Keratinocyte (primary cell): ENCODE measurements around the gene SPATA9. TPM values are rescaled to one million over a fixed set of nuclear protein-coding genes. Genes with fewer than 3 reads are reported as not detected.

Experiments used
- DNase-seq: peaks from one replicate; pipeline ENCODE4 v3.0.0-alpha.2; 2011; ENCODE audit warnings: low read depth, missing footprints, low spot score
- FAIRE-seq: peaks from 2 replicates; lab custom pipeline; 2011; peaks lifted over from hg19 to GRCh38; lab: Jason Lieb, UNC
- H2AFZ ChIP-seq: 2 replicates; pipeline ENCODE4 v1.6.0; 2012; ENCODE audit warnings: low read length, control low read depth, inconsistent platforms; ENCODE audit not compliant: control insufficient read depth
- H3K27ac ChIP-seq: 2 replicates; pipeline ENCODE4 v1.5.1; 2011; ENCODE audit warnings: low read length; ENCODE audit not compliant: control insufficient read depth, insufficient read depth
- H3K27me3 ChIP-seq: 3 replicates; pipeline ENCODE4 v1.6.0; 2011; ENCODE audit warnings: low read length; ENCODE audit not compliant: control insufficient read depth, insufficient read depth; ENCODE audit errors: extremely low read depth
- H3K36me3 ChIP-seq, 2 experiments: 2 replicates in 1 of 2; 3 replicates in 1 of 2; pipeline ENCODE4 v1.5.1; 2011; ENCODE audit warnings: low read length in 2 of 2, mild to moderate bottlenecking in 1 of 2; ENCODE audit not compliant: control insufficient read depth in 2 of 2, insufficient read depth in 2 of 2; ENCODE audit errors: extremely low read depth in 1 of 2
- H3K4me1 ChIP-seq: 3 replicates; pipeline ENCODE4 v1.5.1; 2011; ENCODE audit warnings: low read length; ENCODE audit not compliant: control insufficient read depth, insufficient read depth; ENCODE audit errors: extremely low read depth
- H3K4me2 ChIP-seq: 3 replicates; pipeline ENCODE4 v1.6.0; 2011; ENCODE audit warnings: low read depth, low read length; ENCODE audit not compliant: control insufficient read depth, insufficient read depth; ENCODE audit errors: extremely low read depth
- H3K4me3 ChIP-seq, 3 experiments: fragments of 200-600 bp in 1 of 3; sonication (generic) in 1 of 3; 2 replicates in 2 of 3; 3 replicates in 1 of 3; pipeline ENCODE4 v1.5.1; 2011 to 2016; ENCODE audit warnings: low read length in 3 of 3, mild to moderate bottlenecking in 3 of 3, control low read depth in 2 of 3, inconsistent platforms in 1 of 3, low read depth in 1 of 3, mixed read lengths in 1 of 3, mixed run types in 1 of 3, moderate library complexity in 1 of 3; ENCODE audit not compliant: control insufficient read depth in 2 of 3, insufficient read depth in 2 of 3; ENCODE audit errors: extremely low read depth in 1 of 3
- H3K79me2 ChIP-seq: 2 replicates; pipeline ENCODE4 v1.6.0; 2012; ENCODE audit warnings: low read length; ENCODE audit not compliant: control insufficient read depth, insufficient read depth
- H3K9ac ChIP-seq: 3 replicates; pipeline ENCODE4 v1.6.0; 2011; ENCODE audit warnings: low read length; ENCODE audit not compliant: control insufficient read depth, insufficient read depth; ENCODE audit errors: extremely low read depth
- H3K9me1 ChIP-seq: 3 replicates; pipeline ENCODE4 v1.6.0; 2011; ENCODE audit warnings: low read length; ENCODE audit not compliant: control insufficient read depth, insufficient read depth; ENCODE audit errors: extremely low read depth
- H3K9me3 ChIP-seq: 2 replicates; pipeline ENCODE4 v1.5.1; 2012; ENCODE audit warnings: low read depth, low read length; ENCODE audit not compliant: control insufficient read depth
- H4K20me1 ChIP-seq: 3 replicates; pipeline ENCODE4 v1.6.0; 2011; ENCODE audit warnings: low read length; ENCODE audit not compliant: control insufficient read depth, insufficient read depth; ENCODE audit errors: extremely low read depth
- CTCF ChIP-seq, 3 experiments: IDR thresholded peaks in 1 of 3; conservative IDR thresholded peaks in 1 of 3; optimal IDR thresholded peaks in 1 of 3; 2 replicates in 2 of 3; 3 replicates in 1 of 3; pipeline versions ENCODE3 to v1.5.1; 2011; ENCODE audit warnings: low read length in 3 of 3, mild to moderate bottlenecking in 3 of 3, moderate library complexity in 2 of 3, control low read depth in 1 of 3, inconsistent platforms in 1 of 3; ENCODE audit not compliant: insufficient read depth in 2 of 3; ENCODE audit errors: extremely low read depth in 1 of 3
- EZH2 ChIP-seq: IDR thresholded peaks from one replicate; pipeline ENCODE4 v1.6.1; 2012; ENCODE audit warnings: inconsistent platforms, mild to moderate bottlenecking, low read length, moderate library complexity
- dilution Hi-C: fragments of 300-500 bp; cut with MboI; formaldehyde crosslinking; loops from one replicate; pipeline ENCODE4 v1.7.0; 2020; ENCODE audit warnings: low sequenced_read_pairs; ENCODE audit not compliant: extremely low pct_ligation_motif_present
- polyA plus RNA-seq, 5 experiments: library from polyadenylated mRNA; depleted of rRNA in 3 of 5; stranded (reverse) in 3 of 5; stranded (forward) in 1 of 5; unstranded in 1 of 5; fragments of >200 nt; gene quantifications; 1 replicate in 1 of 5; 2 replicates in 3 of 5; 3 replicates in 1 of 5; pipeline versions ENCODE4 v1.2.1 to v1.2.3, GENCODE V29; 2011 to 2012; ENCODE audit warnings: missing spikeins in 2 of 5, low read depth in 1 of 5, low replicate concordance in 1 of 5

SPATA9 gene
- polyA plus RNA-seq, 1 donor (not counting 4 experiments of a cell fraction or from before 2014, with no cell fraction given), result not detected

DNA sequence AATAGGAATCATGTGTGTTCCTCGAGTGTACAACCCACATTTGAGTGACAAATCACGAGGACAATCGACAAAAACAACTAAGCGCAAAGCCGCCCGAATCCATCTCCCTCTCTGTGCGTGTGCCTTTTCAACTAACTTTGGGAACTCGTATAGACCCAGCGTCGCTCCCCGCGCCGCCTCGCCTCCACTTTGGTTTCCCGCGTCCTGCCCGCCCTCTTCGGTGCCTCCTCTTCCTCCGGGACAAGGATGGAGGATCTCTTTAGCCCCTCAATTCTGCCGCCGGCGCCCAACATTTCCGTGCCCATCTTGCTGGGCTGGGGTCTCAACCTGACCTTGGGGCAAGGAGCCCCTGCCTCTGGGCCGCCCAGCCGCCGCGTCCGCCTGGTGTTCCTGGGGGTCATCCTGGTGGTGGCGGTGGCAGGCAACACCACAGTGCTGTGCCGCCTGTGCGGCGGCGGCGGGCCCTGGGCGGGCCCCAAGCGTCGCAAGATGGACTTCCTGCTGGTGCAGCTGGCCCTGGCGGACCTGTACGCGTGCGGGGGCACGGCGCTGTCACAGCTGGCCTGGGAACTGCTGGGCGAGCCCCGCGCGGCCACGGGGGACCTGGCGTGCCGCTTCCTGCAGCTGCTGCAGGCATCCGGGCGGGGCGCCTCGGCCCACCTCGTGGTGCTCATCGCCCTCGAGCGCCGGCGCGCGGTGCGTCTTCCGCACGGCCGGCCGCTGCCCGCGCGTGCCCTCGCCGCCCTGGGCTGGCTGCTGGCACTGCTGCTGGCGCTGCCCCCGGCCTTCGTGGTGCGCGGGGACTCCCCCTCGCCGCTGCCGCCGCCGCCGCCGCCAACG lies 62.5 kb downstream of the SPATA9 start, which contains the start of gene GPR150:
TSS of gene GPR150 (plus strand) at position 58 of the 840 bp plus-strand sequence. CDS start at position 247, 189 bp downstream.
- H4K20me1 ChIP-seq, result no peaks in the 10 kb centered on the region
- no peaks in the 10 kb centered on the region for H3K9me1 ChIP-seq
- peak within 1 kb of the TSS; percentile 67 for H2AFZ ChIP-seq
- H3K79me2 ChIP-seq, result no peaks in the 10 kb centered on the region
- TF ChIP-seq EZH2 (peak; percentile 50), CTCF (optimal IDR thresholded peaks at IDR 0.05 in 1 of 3, IDR thresholded peaks at IDR 0.05 in 1 of 3, conservative IDR thresholded peaks at IDR 0.05 in 1 of 3; ENCODE audit: extremely low read depth in 1 of 3, insufficient read depth in 2 of 3, low read length in 3 of 3) (peak in 1 of 3 experiments; percentile 26)
- peaks cover 28% of the 10 kb centered on the region for H3K4me1 ChIP-seq
- peak within 1 kb of the TSS; percentile 44 for H3K9ac ChIP-seq
- DNase-seq, result no peak
- H3K27ac ChIP-seq, result peak within 1 kb of the TSS; percentile 44
- no peak for FAIRE-seq
- peak within 1 kb of the TSS; percentile 13 to 35 (median 29) for H3K4me3 ChIP-seq
- H3K4me2 ChIP-seq, result peak within 1 kb of the TSS; percentile 77
- H3K9me3 ChIP-seq, result no peaks in the 10 kb centered on the region
- dilution Hi-C loops, result no loop called here
- peaks cover 9% of the 10 kb centered on the region for H3K27me3 ChIP-seq
- no peaks in the 10 kb centered on the region for H3K36me3 ChIP-seq

DNA sequence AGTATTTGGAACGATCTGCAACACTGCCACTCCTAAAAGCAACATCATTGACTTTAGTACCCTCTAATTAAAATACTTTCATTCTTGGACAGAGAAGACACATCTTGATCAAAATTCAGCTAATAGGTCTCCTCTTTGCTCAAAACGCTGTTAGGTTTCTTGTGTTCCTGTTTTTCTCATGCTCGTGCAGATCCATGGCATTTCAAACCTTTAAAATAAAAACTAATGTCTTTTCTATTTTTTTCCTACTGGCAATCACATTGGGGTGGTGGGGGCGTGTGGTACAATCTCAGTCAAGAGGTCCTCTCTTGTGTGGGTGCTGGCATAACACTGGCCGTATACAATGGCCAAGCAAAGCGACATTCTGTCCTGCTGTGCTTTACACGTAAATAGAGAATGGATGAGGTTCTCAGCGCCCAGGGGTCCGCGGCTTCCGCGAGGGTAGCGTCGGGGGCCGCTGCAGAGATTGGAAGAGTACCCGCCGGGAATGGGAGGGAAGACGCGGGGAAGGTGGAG lies 63.2 kb downstream of the SPATA9 start:
- TF ChIP-seq CTCF (optimal IDR thresholded peaks at IDR 0.05 in 1 of 3, IDR thresholded peaks at IDR 0.05 in 1 of 3, conservative IDR thresholded peaks at IDR 0.05 in 1 of 3; ENCODE audit: extremely low read depth in 1 of 3, insufficient read depth in 2 of 3, low read length in 3 of 3) (no peak), EZH2 (no peak)
- dilution Hi-C loops, result no loop called here
- DNase-seq (no peak), FAIRE-seq (no peak)
- no peaks in the 10 kb centered on the region for H3K9me3 ChIP-seq
- no peaks in the 10 kb centered on the region for H3K9me1 ChIP-seq
- no peak overlapping the region for H3K9ac ChIP-seq
- H3K4me3 ChIP-seq, result peak overlapping the region in 1 of 3 experiments; percentile 35
- H3K36me3 ChIP-seq, result no peaks in the 10 kb centered on the region
- peaks cover 28% of the 10 kb centered on the region for H3K4me1 ChIP-seq
- H3K79me2 ChIP-seq, result no peaks in the 10 kb centered on the region
- H3K27ac ChIP-seq, result no peak overlapping the region
- H3K27me3 ChIP-seq, result peaks cover 9% of the 10 kb centered on the region
- H3K4me2 ChIP-seq, result peak overlapping the region; percentile 77
- H4K20me1 ChIP-seq, result no peaks in the 10 kb centered on the region
- H2AFZ ChIP-seq, result peak overlapping the region; percentile 14
